H4 (cell line): ENCODE results near the gene SELENBP1. TPM values are rescaled to one million over a fixed set of nuclear protein-coding genes. Genes with fewer than 3 reads are reported as not detected.
A peak's percentile ranks its signal among the peaks of the same experiment; 100 is the strongest.
"Not testable (repeated sequence)": the region's sequence is repeated elsewhere in the genome, so short reads cannot be mapped to it uniquely, and the experiment has no call there.

ENCODE experiments used
- DNase-seq: peaks from one replicate; pipeline ENCODE4 v3.0.0-alpha.2; 2015; ENCODE audit warnings: low spot score
- total RNA-seq: library from RNA; depleted of rRNA; stranded (reverse); fragments of >200 nt; shearing (Covaris generic); gene quantifications from 2 replicates; pipeline ENCODE4 v1.2.3, GENCODE V29; 2014; rRNA removed

SELENBP1 gene
- 3.3 and 5.8 TPM in 2 replicates for total RNA-seq

DNA sequence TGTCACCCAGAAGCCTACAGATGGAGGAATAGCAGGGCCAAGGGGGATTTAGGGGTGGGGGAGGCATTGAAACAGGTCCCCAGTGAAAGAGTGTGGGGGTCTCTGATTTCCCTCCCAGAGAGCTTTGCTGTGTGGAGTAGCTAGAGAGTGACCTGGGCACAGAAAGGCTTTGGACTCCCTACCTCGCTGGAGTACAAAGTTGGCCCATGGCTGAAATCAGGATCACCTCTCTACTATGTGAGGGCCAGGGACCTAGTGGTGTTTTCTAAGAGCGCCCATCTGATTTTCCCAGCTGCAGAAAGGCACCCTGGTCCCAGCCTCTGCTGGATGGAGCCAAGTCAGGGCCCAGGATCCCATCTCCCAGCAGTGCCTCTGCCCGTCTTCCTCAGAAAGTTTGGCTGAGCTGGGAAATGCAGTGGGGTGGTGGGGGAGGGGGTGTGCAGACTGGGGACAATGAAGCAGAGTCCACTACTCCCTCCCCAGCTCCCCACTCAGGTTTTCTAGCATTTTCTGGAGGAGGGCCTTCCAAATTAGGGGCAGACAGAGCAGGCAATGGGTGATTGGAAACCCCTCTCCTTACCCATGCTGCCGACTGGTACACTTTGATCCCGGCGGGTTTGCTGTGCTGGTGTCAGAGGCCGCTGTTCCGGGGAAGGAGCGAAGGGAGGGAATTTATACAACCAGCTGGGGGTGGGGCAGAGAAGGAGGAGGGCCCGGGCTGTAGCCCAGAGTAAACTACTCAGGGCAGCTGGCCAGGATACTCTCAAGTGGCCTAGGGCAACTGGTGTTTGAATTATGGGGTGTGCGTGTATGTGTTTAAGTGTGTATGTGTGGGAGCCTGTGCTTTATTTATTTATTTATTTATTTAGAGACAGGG lies at the start of gene SELENBP1:
Gene SELENBP1, minus strand, starts transcription at position 648 of the 877 bp plus-strand sequence. Its CDS starts 64 bp downstream, at position 584.
- DNase-seq = no peak

DNA sequence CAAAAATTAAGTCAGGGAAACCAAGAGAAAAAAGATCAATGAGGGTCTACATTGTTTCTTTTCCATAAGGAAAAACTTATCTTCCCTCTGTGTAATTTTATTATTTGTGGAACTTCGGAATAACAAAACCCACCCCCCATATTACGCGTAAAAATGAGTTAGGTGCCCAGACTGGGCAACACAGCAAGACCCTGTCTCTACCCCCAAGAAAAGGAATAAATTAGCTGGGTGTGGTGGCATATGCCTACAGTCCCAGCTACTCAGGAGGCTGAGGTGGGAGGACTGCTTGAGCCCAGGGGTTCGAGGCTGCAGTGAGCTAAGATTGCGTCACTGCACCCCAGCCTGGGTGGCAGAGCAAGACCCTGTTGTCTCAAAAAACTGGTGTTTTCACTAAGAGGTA lies 47.3 kb upstream of the SELENBP1 start:
- DNase-seq = no peak

DNA sequence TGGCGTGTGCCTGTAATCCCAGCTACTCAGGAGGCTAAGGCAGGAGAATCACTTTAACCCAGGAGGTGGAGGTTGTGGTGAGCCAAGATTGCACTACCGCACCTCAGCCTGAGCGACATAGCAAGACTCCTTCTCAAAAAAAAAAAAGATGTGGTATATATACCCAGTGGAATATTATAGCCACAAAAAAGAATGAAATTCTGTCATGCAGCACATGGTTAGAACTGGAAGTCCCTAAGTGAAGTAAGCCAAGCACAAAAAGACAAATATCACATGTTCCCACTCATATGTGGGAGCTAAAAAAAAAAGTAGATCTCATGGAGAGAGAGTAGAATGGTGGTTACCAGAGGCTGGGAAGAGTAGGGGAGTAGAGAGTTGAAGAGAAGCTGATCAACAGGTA lies 45.6 kb upstream of the SELENBP1 start:
- no peak for DNase-seq

DNA sequence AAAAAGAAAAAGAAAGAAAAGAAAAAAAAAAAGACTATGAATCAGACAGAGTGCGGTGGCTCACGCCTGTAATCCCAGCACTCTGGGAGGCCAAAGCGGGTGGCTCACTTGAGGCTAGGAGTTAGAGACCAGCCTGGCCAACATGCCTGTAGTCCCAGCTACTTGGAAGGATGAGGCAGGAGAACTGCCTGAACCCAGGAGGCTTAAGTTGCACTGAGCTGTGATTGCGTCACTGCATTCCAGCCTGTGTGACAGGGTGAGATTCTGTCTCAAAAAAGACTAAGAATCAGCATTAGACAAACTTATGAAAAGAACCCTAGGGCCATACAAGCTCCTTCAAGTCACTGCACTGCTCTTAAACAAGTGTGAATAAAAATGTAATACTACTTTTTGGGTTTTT lies 43.7 kb upstream of the SELENBP1 start:
- DNase-seq = no peak

DNA sequence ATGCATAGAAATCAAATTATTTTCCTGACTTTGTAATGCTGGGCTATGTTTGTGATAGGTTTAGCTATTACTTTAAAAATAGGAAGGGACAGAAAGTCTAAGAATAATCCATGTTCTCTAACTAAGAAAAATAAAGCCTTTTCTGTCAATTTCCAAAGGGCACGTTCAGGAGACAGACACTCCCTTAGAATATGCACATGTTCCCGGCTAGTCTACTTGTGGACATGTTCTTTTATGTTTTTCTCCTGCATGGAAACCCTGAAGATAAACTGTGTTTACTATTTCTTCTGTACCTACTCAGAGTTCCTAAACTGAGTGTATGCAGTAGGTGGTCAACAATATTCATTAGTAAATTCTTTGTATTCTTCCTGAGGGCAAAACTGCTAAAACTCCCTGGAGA lies 39.4 kb upstream of the SELENBP1 start:
- DNase-seq = no peak

DNA sequence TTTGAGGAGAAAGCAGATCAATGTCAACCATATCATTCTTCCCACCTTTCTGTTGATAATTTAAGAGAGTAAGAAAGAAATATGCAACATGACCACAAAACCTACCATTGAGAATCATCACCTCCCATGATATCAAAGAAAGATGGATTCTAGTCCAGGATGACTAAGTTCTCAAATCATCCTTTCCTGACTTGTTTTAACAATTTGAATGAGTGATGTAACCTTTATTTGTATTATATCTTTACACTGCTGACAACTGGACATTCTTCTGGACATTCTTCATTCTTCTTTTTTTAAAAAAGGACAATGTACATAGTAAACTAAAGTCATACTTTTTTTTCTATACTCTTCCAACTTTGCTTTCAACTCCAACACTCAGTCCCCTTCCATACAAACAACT lies 36.4 kb upstream of the SELENBP1 start:
- no peak for DNase-seq

DNA sequence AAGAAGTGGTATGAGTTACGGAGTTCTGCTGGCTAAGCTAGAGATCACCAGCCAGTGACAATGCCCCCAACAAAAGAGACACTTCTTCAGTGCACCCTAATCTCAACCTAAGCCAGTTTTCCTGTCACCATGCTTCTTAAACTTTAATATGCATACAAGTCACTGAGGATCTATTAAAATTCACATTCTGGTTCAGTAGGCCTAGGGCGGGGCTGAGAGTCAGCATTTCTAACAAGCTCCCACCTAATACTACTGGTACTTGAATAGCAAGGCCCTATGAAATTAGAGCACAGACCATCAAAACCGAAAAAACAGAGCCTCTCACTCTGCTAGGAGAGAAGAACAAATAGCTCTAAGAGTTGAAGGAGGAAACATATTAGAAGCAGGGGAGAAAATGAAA lies 34.8 kb upstream of the SELENBP1 start:
- no peak for DNase-seq

DNA sequence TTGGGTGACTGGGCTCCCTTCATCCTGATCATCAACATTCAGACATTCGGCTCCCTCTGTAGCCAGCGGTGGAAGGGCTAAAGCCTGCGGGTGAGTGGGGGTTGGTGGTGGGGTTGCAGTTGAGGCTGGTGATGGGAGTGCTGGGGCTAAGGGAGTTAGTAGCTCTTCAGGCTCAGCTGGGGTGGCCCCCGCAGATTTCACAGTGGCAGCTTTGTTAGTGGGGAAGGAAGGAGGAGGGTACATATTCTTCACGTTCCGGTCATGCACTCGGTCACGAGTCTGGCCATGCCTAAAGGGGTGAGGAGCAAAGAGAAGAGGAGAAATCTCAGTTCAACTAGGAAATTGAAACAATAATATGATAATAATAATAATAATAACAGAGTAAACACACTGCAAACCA lies 33.7 kb upstream of the SELENBP1 start:
- no peak for DNase-seq

DNA sequence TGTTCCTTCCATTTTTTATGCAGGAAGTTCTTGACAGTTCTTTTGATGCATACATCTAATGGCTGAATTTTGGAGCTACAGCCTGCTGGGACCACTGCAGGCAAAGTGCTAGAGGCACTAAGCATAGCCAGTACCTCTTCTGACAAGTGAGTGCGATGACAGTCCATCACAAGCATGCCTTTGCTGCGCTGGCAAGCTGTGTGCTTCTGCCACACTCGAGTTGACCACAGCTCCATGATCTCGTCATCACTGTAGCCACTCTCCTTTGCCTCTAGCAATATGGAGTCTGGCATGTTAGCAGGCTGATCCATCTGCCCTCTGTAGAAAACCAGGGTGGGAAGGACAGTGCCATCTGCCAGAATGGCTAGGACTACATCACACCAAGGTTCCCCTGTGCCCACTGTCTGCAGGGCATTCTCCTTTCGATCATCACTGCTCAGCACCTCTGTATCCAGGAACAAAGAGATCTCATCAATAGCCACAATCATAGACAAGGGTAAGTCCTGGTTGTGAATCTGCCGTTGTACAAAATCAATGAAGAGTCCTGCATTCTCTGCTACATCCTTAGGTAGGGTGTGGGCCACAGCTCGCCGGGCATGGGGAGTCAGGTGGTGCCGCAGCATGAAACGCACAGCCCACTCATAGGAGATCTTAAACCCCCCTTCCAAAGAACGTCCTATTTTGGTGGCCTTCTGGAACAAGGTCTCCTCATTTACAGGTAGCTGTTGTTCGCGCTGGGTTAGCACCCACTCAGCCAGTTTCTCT lies 32.9 kb upstream of the SELENBP1 start:
- no peak for DNase-seq

DNA sequence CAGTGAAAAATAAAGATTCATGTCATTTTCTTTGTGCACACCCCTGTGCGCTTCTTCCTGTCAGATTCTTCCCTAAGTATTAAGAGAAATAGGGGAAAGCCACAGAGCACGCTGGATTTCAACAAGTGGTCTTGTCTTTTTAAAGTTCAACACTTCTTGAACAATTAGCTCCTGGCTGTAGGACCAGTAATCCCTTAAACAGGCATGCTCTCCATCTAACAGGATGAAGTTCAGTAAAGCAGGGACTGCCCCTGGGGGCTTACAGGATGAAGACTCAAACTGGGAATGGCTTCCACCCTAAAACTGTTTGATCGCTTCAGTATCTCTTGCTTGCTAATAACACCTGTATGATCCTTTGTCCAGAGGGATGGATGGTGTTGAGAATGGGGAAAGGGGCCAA lies 31.1 kb upstream of the SELENBP1 start:
- DNase-seq = no peak

DNA sequence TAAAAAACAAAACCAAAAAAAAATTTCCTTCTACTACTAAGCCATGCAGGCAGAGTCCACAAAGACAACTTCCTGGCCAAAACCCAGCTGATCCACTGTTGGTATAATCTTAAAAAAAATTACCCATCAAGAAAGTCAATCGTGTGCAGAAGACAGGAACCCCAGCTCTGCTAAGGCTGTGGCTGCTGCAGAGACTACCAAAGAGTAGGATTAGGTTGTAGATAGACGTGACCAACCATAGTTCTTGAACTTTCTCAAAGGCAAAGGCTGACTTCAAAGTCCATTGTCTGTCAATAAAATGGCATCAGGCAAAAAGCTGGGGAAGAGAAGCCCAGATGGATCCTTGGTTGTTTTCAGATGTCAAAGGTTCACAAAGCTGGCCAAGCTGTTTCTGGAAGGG lies 30.3 kb upstream of the SELENBP1 start:
- DNase-seq = no peak

DNA sequence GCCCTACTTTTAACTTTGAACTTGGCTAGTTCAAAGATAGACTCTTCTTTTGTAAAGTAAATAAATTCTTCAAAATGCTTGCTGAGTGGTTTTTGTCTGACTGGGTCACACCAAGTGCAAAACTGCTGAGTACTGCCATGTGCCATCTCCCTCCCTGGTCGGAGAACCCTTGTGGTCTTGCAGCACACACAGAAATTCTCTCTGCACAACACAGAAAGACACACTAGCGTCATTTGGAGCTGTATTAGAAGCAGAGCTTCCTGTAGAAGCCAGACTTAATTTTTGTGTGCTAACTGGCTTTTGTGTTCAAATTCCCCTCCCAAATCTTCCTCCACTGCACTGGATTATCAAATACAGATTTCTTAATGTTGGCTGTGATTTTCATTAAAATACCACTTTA lies 29.4 kb upstream of the SELENBP1 start:
- DNase-seq = no peak

DNA sequence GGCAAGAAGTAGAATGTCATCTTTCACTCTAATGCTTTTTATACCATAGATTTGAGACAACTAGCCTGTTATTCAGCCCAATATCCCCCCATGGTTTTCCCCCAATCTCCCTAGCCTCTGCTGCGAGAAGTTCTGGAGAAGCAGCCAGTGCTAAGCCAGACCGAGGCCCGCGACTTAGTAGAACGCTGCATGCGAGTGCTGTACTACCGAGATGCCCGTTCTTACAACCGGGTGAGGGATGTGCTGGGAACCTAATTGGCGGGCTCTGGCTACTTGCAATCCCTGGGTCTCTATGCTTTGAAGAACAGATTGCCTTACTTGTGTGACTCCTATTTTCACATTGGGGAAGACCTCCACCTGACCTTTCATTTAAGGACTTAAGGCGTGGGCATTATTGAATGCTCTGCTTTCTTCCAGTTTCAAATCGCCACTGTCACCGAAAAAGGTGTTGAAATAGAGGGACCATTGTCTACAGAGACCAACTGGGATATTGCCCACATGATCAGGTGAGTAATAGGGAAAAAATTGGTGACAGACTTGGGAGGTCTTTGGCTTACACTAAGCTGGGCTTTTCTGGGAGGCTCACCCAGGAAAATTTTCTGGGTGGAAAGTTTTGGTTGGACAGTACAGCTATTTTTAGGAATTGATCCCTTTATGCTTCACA lies 28.8 kb upstream of the SELENBP1 start:
- DNase-seq = no peak

DNA sequence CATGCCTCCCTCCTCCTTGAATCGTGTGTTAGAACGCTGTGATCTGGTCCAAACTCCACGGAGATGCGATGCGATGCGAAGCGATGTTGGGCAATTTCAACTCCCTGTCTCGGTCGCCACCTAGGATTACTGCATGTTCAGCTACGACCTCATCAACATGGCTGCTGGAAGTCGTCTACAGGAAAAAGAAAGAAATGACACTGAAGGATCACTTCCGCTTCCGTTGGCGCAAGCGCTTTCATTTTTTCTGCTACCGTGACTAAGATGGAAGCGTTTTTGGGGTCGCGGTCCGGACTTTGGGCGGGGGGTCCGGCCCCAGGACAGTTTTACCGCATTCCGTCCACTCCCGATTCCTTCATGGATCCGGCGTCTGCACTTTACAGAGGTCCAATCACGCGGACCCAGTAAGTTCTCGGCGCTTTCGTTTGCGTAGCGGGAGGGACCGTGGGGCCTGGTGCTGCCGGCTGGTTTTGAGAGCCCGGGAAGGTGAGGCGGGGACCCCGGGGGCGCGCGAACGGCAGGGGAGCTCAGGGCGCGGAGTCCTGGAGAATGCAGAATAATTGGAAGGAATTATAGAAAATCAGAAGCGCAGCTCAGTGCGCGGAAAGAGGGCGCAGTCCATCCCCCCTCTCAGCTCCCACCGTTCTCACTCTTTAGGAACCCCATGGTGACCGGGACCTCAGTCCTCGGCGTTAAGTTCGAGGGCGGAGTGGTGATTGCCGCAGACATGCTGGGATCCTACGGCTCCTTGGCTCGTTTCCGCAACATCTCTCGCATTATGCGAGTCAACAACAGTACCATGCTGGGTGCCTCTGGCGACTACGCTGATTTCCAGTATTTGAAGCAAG lies 27.0 kb upstream of the SELENBP1 start, which contains the start of gene PSMB4:
Gene PSMB4, plus strand, starts transcription at position 250 of the 848 bp plus-strand sequence. Its CDS starts 15 bp downstream, at position 265.
- DNase-seq = peak; percentile 96

DNA sequence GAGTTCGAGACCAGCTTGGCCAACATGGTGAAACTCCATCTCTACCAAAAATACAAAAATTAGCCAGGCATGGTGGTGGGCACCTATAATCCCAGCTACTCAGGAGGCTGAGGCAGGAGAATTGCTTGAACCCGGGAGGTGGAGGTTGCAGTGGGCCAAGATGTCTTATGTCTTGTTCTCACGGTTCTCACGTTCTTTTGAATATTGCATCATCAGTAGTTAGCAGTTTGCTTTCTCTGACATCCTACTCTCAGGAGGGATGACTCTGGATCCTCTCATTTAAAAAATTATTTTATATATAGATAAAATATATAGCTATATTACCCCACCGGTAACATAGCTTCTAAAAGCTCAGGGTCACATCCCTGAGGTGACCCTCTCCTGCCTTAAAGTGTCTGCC lies 23.8 kb upstream of the SELENBP1 start:
- DNase-seq = not testable (repeated sequence)

DNA sequence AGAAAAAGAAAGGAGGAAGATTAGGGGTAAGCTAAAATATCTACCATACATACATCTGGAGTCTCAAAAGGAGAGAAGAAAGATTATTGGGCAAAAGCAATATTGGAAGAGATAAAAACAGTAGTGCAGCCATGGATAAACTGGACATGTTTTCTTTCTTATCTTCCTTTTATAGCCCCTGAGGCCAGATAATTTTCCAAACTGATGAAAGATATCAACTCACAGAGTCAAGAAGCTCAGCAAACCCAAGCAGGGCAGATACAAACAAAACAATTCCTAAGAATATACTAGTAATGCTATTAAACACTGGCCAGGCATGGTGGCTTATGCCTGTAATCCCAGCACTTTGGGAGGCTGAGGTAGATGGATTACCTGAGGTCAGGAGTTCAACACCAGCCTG lies 21.1 kb upstream of the SELENBP1 start:
- DNase-seq = no peak

DNA sequence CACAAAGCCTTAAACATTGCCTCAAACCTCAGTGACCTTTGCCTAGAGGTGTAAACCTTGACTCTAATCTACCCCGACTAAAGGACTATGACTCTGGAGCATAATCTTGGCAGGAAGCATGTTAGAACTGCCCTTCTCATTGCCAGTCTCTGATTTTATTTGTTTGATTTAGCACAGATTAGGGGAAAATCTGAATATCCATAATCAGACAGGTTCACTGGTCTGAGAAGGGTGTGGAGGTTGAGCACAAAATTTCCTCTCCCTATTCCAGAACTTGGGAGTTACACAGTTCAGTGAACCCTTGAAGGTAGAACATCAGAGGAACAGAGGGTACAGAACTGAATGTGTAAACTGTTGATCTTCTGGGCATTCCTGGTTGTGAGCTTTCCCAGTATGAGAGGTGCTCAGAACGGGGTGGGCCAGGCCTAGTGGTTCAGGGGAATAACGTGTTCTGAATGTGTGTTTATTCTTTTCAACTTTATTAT lies 18.6 kb upstream of the SELENBP1 start:
- no peak for DNase-seq

DNA sequence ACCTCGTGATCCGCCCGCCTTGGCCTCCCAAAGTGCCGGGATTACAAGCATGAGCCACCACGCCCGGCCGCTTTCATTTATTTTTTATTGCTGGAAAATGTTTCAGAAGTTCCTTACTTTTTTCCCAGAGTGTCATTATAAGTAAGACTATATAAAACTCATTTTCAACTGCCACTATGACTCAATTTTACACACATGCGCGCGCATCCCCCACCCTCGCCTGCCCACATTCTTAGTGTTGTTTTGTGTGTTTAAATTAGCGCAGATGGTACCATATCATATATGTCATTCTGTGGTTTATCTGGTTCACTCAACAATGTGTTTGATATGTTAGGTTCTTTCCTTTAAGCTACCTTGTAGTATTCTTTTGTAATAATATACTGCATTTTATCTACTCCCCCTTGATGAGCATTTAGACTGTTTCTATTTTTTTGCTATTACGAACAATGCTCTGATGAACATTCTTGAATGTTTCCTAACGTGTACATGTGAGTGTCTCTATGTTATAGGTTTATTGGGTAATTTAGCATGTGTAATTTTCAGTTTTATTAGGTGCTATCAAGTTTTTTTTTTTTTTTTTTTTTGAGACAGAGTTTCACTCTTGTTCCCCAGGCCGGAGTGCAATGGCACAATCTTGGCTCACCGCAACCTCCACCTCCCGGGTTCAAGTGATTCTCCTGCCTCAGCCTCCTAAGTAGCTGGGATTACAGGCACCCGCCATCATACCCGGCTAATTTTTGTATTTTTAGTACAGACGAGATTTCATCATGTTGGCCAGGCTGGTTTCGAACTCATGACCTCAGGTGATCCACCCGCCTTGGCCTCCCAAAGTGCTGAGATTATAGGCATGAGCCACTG lies 17.9 kb upstream of the SELENBP1 start:
- DNase-seq = not testable (repeated sequence)

DNA sequence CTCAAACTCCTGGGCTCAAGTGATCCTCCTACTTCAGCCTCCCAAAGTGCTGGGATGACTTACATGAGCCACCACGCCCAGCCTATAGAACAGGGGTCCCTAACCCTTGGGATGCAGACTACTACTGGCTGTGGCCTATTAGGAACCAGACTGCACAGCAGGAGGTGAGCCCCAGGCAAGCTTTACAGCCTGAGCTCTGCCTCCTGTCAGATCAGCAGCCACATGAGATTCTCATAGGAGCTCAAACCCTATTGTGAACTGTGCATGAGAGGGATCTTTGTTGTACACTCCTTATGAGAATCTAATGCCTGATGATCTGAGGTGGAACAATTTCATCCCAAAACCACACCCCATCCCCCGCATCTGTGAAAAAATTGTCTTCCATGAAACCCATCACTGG lies 13.5 kb upstream of the SELENBP1 start:
- no peak for DNase-seq

DNA sequence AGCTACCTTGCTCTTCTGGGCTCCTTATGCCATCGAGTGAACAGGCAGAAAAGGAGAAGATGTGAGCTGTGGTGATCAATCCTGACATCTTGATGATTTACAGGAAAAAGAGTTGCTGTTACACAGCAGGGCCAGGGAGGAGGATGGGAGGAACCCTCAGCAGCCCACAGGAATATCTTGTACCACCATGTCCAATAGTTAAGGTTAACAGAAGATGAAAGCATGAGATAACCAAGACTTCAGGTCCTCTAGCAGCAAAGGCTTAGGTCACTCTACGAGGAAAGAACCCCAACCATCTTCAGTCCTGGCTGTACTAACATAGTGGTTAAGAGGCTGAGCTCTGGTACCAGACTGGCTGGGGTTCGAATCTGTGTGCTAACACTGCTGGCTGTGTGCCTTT lies 12.1 kb upstream of the SELENBP1 start:
- DNase-seq = no peak
